SHP77 treated with DMSO at 0.1 percent for 48 hours (cell line): ENCODE measurements around the gene THADA.

Experiments used
- DNase-seq: peaks from one replicate; lab custom pipeline; 2025; lab: John Stamatoyannopoulos, UW

THADA gene

GRCh38 chr2:43346602-43347567 lies 249.0 kb downstream of the THADA start:
- peak; percentile 2 for DNase-seq

DNA sequence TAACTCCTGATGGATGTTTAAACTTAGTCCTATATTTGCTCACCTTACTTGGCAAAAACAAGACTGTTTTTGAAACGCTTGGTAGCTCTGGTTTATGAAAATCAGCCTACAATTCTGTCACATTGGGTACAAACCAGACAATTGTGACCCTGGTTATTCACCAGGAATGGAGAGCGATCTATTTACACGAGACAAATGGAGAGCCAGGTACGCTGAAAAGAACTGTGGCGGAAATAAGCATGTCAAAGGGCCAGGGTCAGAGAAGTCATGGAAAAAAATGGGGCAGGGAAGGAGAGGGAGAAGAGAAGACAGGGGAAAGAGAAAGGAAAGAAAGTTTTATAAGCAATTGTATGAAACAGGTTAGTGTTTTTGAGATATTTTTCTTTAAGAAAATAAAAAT lies 250.0 kb downstream of the THADA start:
- DNase-seq: no peak

DNA sequence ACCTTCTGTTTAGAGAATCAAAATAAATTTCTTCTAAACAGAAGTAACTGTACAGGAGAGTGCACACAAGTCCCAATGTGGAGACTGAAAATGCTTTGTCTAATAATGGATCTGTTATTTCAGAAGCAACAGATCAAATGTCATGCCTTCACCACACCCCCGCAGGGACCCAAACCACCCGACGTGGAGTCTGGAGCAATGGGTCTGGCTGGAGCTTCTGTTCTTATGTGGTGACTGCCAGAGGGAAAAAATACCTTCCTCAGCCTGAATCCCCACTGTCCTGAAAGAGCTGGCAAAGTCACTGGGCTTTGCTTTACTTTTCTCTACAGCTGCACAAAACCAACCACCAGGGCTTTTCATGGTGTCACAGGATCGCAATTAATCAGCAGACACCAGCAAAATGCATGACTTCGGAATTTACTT lies 250.4 kb downstream of the THADA start:
- DNase-seq: no peak

- DNase-seq: no peak
Observed at GRCh38 chr2:43344868-43345373, 250.9 kb downstream of the THADA start.

DNA sequence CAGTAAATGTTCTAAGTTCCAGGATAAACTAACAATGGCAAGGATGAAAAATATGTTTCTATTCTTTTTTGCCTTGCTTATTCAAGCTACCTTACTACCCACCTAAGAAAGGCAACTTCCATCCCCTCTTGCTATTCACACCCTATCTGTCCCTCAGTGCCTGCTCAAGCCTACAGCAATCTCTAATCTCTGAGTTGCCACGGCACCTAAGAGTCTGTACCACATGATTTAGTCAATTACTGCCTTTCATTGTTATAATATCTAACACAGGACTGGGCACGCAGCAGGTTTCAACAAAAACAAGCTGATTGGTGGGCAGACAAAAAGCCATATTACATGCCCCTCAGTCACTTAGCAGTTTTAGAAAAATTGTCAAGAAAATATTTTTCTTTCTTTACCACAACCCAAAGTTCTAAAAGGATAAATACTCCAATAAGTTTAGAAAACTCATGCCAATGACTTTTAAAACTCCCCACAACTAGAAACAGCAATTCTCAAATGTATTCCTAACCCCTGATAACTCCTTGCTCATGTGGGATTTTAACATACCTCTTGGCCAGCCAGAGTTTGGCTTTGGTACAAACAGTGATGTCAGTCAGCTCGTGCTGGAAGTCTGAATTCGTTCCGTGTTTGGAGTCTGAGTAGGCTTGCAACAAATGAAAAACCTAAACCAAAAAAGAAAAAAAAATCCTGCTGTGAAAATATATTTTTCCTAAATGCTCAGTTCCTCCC lies 252.1 kb downstream of the THADA start:
- peak; percentile 2 for DNase-seq

- no peak for DNase-seq
Observed at GRCh38 chr2:43341959-43342757, 253.7 kb downstream of the THADA start.

GRCh38 chr2:43340945-43341356 lies 254.9 kb downstream of the THADA start:
- no peak for DNase-seq

DNA sequence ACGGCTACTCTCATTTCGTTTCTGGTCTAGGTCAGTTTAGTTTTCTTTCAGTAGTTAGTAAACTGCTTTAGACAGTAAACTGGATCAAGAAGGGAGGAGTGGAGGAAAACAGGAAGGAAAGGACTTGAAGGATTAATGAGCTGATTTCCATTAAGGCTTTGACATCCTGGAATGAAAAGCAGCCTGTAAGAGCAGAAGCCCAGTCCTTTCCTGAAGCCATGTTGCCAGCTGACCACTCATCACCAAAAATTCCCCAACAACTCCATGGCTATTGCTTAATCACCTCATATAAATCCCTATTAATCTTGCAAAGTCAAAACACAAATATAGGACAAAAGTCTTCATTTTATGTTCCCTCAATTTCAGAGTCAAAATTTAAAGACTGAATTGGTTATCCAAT lies 255.8 kb downstream of the THADA start:
- DNase-seq: no peak

- DNase-seq: no peak
Observed at GRCh38 chr2:43333656-43334144, 262.1 kb downstream of the THADA start.

- no peak for DNase-seq
Observed at GRCh38 chr2:43333101-43333655, 262.7 kb downstream of the THADA start.

GRCh38 chr2:43332653-43333052 lies 263.2 kb downstream of the THADA start:
- no peak for DNase-seq

DNA sequence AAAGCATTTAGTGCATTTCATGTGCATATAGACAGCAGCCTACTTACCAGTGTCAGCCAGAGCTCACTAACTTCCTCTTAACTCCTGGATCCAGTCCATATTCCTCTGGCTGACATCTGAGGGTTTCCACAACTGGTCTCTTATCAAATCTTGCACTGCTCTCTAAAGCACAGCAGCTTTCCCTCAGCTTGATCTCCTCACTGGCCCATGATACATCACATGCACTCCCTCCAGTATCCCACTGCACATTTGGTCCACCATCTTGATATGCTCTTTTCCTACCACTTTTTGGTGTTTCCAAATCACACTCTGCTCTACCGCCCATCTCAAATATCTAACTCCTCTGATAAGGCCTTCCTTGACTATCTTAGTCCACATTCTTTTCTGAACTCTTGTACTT lies 264.4 kb downstream of the THADA start:
- no peak for DNase-seq

DNA sequence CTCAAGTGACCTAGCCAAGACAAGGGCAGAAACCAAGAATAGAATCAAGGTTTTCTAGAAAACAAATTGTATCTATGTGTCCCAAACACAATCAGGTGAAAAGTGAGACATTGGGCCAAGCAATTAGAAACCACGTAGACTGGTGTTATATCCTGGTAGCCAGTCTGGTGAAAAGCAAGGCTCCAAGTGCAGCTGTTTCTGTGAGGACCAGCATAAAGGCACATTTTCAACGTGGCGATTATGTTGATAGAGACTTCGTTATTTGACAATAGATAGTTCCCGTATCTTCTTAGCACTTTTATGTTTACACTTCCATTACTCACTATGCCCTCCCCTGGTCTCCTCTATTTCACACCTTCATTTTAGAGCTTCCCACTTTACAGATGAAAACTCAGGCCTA lies 266.2 kb downstream of the THADA start:
- DNase-seq: no peak

- DNase-seq: no peak
Observed at GRCh38 chr2:43328832-43329231, 267.0 kb downstream of the THADA start.

DNA sequence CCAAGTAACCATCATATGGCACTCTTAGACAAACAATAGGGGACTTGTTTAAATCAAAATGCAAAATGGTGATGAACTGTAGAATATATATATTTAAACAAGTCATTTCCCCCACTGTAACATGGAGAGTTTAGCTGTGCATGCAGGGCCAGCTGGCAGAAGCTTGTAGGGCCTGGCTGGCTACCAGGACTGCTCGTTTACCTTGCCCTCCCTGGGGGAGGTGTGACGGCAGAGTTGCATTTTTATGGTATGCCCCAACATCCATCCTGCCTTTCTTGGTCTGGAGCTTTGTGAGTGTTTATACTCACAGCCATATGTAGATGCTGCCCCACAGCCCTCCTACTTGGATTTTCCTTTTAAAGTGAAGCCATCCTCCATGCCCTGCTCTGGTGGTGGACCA lies 267.7 kb downstream of the THADA start:
- DNase-seq: peak; percentile 46

- DNase-seq: no peak
Observed at GRCh38 chr2:43327119-43327518, 268.7 kb downstream of the THADA start.

DNA sequence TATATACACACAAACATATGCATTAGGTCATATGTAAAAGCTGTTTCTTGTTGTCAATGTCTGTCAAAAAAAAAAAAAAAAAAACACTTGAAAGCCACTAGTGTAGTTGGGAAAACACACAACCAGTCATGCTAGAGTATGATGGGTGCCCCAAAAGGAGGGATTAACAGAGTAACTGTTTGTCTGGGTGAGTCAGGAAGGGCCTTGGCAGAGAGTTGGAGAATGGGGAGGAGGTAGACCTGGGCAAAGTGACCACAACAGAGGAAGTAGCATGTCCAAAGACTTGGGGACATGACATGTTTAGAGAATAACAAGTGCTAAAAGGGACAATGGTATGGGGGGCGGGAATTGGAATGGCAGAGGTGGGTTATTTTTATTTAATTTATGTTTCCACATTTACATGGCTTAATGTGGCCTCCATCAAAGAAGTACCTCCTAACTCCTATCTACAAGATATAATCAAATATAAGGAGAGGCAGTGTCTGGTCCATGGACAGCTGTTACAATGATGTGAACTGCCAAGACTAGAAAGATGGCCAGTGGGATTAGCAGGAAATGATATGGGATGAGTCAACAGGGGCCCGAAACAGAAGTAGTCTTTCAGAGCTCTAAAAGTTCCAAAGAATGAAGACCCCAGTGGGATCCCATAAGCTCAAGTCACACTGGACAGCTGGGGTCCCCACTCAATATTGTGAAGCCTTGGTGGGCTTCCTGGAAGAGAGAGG lies 269.6 kb downstream of the THADA start:
- no peak for DNase-seq

DNA sequence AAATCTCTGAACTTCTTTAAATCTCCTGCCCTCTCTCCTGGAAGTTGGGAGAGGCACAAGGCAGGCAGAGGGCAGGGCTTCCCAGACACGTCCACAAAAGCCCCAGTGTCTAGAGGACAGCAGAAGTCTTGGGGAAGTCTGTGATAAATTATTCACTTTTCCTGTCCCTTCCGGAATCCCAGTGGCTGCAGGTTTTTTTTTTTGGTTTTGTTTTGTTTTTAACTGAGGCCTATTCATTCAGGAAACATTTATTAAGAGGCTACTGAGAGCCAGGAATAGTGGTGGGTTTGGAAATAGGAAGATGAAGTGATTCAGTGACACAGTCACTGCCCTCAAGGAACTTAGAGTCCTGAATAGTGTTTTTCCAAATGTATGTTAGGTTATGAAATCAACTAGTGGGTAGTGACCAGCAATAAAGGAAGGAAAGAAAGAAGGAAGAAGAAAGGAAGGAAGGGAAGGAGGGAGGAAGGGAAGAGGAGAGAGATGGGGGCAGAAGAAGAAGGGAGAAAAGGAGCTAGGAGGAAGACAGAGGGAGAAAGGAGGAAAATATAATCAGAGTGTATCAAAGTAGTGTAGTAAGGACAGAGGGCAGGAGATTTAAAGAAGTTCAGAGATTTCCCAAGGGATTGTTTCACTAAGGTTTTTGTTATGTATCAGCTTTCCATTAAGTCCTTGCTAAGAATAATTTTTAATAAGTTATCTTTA lies 270.6 kb downstream of the THADA start:
- no peak for DNase-seq

- DNase-seq: no peak
Observed at GRCh38 chr2:43324259-43325106, 271.4 kb downstream of the THADA start.
